HCT116 (cell line): ENCODE measurements around the gene RAB31.

Experiments
- ATF3 ChIP-seq: IDR thresholded peaks from 2 replicates; pipeline ENCODE4 v1.6.1; 2012
- CTCF ChIP-seq, 3 experiments: fragments of 200-600 bp in 1 of 3; sonication (generic) in 1 of 3; IDR thresholded peaks in 2 of 3; conservative IDR thresholded peaks in 1 of 3; 2 replicates each; pipeline ENCODE4 v1.5.1; 2012 to 2017; ENCODE audit warnings: low read depth in 2 of 3, low read length in 2 of 3, antibody characterized with exemption in 1 of 3, borderline replicate concordance in 1 of 3, control low read depth in 1 of 3, mild to moderate bottlenecking in 1 of 3, mixed read lengths in 1 of 3, mixed run types in 1 of 3, moderate library complexity in 1 of 3; ENCODE audit not compliant: insufficient read depth in 1 of 3
- EZH2 ChIP-seq: fragments of 200-600 bp; sonication (generic); IDR thresholded peaks from 2 replicates; pipeline ENCODE4 v1.6.1; 2017; ENCODE audit warnings: antibody characterized with exemption, mixed run types
- MAX ChIP-seq: IDR thresholded peaks from 2 replicates; pipeline ENCODE4 v1.6.1; 2012
- POLR2A ChIP-seq: IDR thresholded peaks from 2 replicates; pipeline ENCODE4 v1.7.0; 2011; ENCODE audit warnings: borderline replicate concordance; ENCODE audit not compliant: insufficient read depth, insufficient read length; ENCODE audit errors: extremely low read depth
- POLR2AphosphoS5 ChIP-seq: IDR thresholded peaks from 2 replicates; pipeline ENCODE4 v1.6.1; 2011; ENCODE audit warnings: mild to moderate bottlenecking, low read depth, low read length, moderate library complexity
- REST ChIP-seq: IDR thresholded peaks from 2 replicates; pipeline ENCODE4 v1.6.1; 2012; ENCODE audit warnings: low read depth
- SIN3A ChIP-seq: IDR thresholded peaks from 2 replicates; pipeline ENCODE4 v1.6.1; 2012; ENCODE audit warnings: low read depth
- SP1 ChIP-seq: IDR thresholded peaks from 2 replicates; pipeline ENCODE4 v1.6.1; 2012; ENCODE audit warnings: low read depth
- SRF ChIP-seq: IDR thresholded peaks from 2 replicates; pipeline ENCODE4 v1.6.1; 2012; ENCODE audit warnings: low read depth
- TCF7L2 ChIP-seq: IDR thresholded peaks from 2 replicates; pipeline ENCODE4 v1.7.0; 2011; ENCODE audit warnings: borderline replicate concordance, inconsistent platforms; ENCODE audit not compliant: insufficient read depth, insufficient read length; ENCODE audit errors: extremely low read depth
- ZFX ChIP-seq: fragments of 450-650 bp; IDR thresholded peaks from 2 replicates; pipeline ENCODE4 v1.6.1; 2017
- ZNF274 ChIP-seq: fragments of 200-500 bp; sonication (Bioruptor generic); IDR thresholded peaks from 2 replicates; pipeline ENCODE4 v1.6.1; 2014; ENCODE audit warnings: mild to moderate bottlenecking, low read depth, low read length, inconsistent platforms

- TF ChIP-seq REST (no peak), CTCF (IDR thresholded peaks at IDR 0.05 in 2 of 3, conservative IDR thresholded peaks at IDR 0.05 in 1 of 3; ENCODE audit: borderline replicate concordance in 1 of 3, insufficient read depth in 1 of 3, low read depth in 2 of 3, low read length in 2 of 3) (no peak), ZFX (no peak), ZNF274 (no peak), POLR2AphosphoS5 (no peak), SRF (no peak), EZH2 (no peak), SIN3A (no peak), TCF7L2 (no peak), MAX (no peak), POLR2A (no peak), SP1 (no peak), ATF3 (no peak)
Measured at GRCh38 chr18:9874728-9875127, 166.6 kb downstream of the RAB31 start.
